IPS-NIHi7 (cell line): ENCODE measurements around the gene GADD45G.
A peak's percentile ranks its signal among the peaks of the same experiment; 100 is the strongest.

Source experiments
- DNase-seq: peaks from one replicate; pipeline ENCODE4 v3.0.0; 2012; ENCODE audit warnings: mixed read lengths; ENCODE audit errors: extremely low spot score

Gene GADD45G

GRCh38 chr9:89609426-89610006 is 4.7 kb downstream of the GADD45G start:
- DNase-seq: no peak

- DNase-seq: no peak
These were observed 5.6 kb downstream of the GADD45G start for GRCh38 chr9:89610391-89610925.

- no peak for DNase-seq
These were observed 6.6 kb downstream of the GADD45G start for GRCh38 chr9:89611425-89611824.

GRCh38 chr9:89612566-89613278 is 7.9 kb downstream of the GADD45G start:
- no peak for DNase-seq

- DNase-seq: no peak
These were observed 9.4 kb downstream of the GADD45G start for GRCh38 chr9:89613912-89614892.

GRCh38 chr9:89615661-89616060 is 10.8 kb downstream of the GADD45G start:
- no peak for DNase-seq

- DNase-seq: no peak
These were observed 11.6 kb downstream of the GADD45G start for GRCh38 chr9:89616411-89616810.

- no peak for DNase-seq
These were observed 13.2 kb downstream of the GADD45G start for GRCh38 chr9:89617978-89618377.

GRCh38 chr9:89619019-89619418 is 14.2 kb downstream of the GADD45G start:
- peak; percentile 88 for DNase-seq

GRCh38 chr9:89619424-89620138 is 14.8 kb downstream of the GADD45G start:
- DNase-seq: no peak

GRCh38 chr9:89621031-89621430 is 16.2 kb downstream of the GADD45G start:
- no peak for DNase-seq

- DNase-seq: no peak
These were observed 16.9 kb downstream of the GADD45G start for GRCh38 chr9:89621676-89622075.

- no peak for DNase-seq
These were observed 18.4 kb downstream of the GADD45G start for GRCh38 chr9:89622933-89623861.

GRCh38 chr9:89623925-89624420 is 19.2 kb downstream of the GADD45G start:
- DNase-seq: no peak

GRCh38 chr9:89625721-89626687 is 21.2 kb downstream of the GADD45G start:
- DNase-seq: no peak

GRCh38 chr9:89626741-89627265 is 22.0 kb downstream of the GADD45G start:
- no peak for DNase-seq

GRCh38 chr9:89628601-89629000 is 23.8 kb downstream of the GADD45G start:
- no peak for DNase-seq

GRCh38 chr9:89629081-89629976 is 24.5 kb downstream of the GADD45G start:
- no peak for DNase-seq
